Neural progenitor cell (in vitro differentiated cells): ENCODE measurements around the gene FCGR3B.
"Not testable (repeated sequence)": the region's sequence is repeated elsewhere in the genome, so short reads cannot be mapped to it uniquely, and the experiment has no call there.

Experiments
- EZH2 ChIP-seq: fragments of 200-600 bp; sonication (generic); IDR thresholded peaks from 2 replicates; pipeline ENCODE4 v1.6.1; 2017; ENCODE audit warnings: antibody characterized with exemption, mild to moderate bottlenecking, moderate library complexity
- EZH2phosphoT487 ChIP-seq: fragments of 200-600 bp; sonication (generic); IDR thresholded peaks from 2 replicates; pipeline ENCODE4 v1.6.1; 2017; ENCODE audit warnings: antibody characterized with exemption
- TF ChIP-seq, protein P1 (sequence below): fragments of 200-600 bp; sonication (generic); IDR thresholded peaks from 2 replicates; pipeline ENCODE4 v1.5.1; 2017; ENCODE audit warnings: antibody characterized with exemption, mild to moderate bottlenecking

DNA sequence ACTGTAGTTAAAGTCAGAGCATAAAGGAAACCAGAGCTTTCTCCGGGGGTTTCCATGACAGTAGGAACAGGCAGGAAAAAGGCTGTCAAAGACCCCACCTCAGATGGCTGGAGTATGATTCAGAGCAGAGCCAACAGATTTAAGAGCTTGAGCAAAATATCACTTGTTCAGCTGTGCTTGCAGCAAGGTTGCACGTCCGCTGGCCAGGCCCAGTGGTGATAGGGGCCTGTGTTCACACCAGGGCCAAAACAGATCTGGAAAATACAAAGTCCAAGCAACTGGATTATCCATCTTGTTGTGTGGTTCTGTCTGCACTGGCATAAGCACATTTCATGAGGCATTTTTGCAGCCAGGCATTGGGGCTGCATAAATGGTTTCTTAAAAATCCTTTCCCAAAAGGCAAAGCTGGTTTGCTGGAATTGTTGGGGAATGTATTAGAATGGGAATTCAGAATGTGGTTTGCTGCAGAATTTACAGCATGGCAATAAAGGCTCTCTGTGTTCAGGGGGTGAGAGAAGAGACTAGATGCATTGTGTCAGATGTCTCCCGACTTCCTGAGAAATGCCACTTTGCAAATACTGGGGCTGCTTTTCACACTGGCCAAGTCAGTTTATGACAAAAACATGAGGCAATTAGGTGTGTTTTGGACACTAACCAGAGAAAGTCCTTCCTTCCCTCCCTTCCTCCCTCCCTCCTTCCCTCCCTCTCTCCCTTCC is 36.5 kb downstream of the FCGR3B start:
- TF ChIP-seq, protein P1, sequence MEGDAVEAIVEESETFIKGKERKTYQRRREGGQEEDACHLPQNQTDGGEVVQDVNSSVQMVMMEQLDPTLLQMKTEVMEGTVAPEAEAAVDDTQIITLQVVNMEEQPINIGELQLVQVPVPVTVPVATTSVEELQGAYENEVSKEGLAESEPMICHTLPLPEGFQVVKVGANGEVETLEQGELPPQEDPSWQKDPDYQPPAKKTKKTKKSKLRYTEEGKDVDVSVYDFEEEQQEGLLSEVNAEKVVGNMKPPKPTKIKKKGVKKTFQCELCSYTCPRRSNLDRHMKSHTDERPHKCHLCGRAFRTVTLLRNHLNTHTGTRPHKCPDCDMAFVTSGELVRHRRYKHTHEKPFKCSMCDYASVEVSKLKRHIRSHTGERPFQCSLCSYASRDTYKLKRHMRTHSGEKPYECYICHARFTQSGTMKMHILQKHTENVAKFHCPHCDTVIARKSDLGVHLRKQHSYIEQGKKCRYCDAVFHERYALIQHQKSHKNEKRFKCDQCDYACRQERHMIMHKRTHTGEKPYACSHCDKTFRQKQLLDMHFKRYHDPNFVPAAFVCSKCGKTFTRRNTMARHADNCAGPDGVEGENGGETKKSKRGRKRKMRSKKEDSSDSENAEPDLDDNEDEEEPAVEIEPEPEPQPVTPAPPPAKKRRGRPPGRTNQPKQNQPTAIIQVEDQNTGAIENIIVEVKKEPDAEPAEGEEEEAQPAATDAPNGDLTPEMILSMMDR, result not testable (repeated sequence)
- not testable (repeated sequence) for TF ChIP-seq EZH2phosphoT487, EZH2
